Germinal center (tissue), 1 donor: Measurements from ENCODE around the gene HTN3.
"Not testable (repeated sequence)": the region's sequence is repeated elsewhere in the genome, so short reads cannot be mapped to it uniquely, and the experiment has no call there.

Experiments
- DNase-seq: peaks from one replicate; pipeline ENCODE4 v3.0.0; 2012; ENCODE audit warnings: mixed read lengths, low spot score

Gene HTN3

GRCh38 chr4:70028159-70028558, at the start of gene HTN3:
Gene HTN3, plus strand, starts transcription at chr4:70028459. Its CDS starts 2,282 bp downstream, at chr4:70030741.
- DNase-seq: not testable (repeated sequence)

DNA sequence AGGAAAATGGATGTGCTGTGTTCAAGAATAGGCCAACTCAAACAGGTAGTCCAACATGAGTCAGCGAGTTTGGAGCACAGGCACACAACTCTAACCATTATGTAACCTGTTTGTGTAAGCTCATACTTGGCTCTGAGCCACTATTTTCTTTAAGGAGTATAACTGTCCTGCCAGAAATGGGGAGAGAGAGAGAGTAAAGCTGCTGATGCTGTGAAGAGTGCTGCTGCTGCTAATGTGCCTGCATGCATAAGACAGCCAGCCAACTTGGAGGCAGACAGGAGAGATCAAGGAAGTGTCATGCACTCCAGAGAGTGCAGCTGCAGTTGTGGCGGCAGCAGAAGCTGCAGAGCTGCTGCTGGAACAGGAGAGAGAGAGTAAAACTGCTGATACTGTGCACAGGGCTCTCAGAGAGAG, 44.2 kb upstream of the HTN3 start:
- DNase-seq: no peak

- DNase-seq: no peak
Observed at GRCh38 chr4:69986663-69987062, 41.6 kb upstream of the HTN3 start.

DNA sequence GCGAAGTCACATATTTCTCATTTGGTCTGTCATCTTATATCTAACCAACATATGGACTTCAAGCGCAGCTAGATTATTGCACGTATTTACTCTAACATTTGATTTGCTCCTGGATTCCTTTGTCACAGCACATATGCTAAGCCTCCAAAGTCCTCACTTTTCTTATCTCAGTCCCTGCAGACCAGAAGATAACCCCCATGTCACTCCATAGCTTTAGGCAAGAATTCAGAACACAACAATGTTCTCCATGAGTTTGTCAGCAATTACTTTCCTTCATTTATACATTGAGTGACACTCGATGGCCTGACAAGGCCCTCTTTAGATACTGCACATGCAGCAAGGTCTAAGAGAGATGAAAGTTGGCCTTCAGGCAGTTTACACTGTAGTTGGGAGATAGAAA, 37.2 kb upstream of the HTN3 start:
- no peak for DNase-seq

DNA sequence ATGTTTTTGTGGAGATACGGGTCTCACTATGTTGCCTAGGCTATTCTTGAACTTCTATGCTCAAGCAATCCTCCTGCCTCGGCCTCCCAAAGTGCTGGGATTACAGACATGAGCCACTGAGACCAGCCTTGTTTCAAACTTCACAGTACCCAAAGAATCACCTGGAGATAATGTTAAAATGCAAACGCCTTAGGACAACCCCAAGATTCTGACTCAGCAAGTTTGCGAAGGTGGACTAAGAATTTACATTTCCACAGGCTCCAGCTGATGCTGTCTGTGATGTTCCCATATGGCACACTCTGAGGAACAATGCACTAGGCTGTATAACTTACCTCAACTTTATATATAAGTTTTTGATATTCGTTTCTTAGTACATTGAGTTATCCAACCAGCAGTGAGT, 33.5 kb upstream of the HTN3 start:
- DNase-seq: no peak

DNA sequence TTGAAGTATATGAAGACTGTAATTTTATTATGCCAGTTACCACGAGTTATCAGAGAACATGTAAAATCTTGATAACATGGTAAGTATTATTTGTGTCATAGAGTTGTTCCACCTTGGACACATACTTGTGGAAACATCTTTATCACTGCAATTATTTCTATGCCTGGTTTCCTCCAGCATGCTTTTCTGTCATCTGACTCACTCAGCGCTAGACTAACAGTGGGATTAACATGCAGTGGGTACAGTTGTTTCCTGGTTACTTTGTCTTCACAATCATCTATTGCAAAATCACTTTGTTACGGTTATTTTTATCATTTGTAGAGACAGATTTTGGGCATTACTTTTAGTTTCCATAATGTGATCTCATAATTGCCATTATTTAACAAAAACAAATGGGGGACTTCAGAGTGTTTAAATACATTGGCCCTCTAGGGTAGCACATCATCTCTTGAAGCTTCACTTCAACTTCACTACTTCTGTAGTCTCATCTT, 32.7 kb upstream of the HTN3 start, which contains the start of gene STATH:
Gene STATH (plus strand): TSS at position 441 of the 491 bp plus-strand sequence. CDS start 2,472 bp downstream, outside the sequence.
- DNase-seq: no peak

GRCh38 chr4:69999420-69999819, 28.8 kb upstream of the HTN3 start:
- no peak for DNase-seq

- no peak for DNase-seq
Observed at GRCh38 chr4:70000711-70001110, 27.5 kb upstream of the HTN3 start.

DNA sequence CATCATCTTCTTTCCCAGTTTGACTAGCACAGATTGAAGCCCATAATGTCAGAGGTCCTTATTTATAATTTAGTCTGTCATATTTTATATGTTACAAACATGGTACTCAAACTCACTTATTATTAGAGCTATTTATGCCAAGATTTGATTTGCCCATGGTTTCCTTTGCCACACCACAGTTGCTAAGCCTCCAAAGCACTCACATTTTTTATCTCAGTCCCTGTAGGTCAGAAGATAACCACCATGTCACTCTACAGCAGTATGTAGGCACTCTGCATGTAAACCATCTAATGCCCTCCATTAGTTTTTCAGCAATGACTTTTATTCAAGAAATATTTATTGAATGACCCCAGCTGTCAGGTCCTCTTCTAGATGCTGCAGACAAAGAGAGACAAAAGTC, 25.8 kb upstream of the HTN3 start:
- no peak for DNase-seq

- no peak for DNase-seq
Observed at GRCh38 chr4:70008771-70009170, 19.5 kb upstream of the HTN3 start.

DNA sequence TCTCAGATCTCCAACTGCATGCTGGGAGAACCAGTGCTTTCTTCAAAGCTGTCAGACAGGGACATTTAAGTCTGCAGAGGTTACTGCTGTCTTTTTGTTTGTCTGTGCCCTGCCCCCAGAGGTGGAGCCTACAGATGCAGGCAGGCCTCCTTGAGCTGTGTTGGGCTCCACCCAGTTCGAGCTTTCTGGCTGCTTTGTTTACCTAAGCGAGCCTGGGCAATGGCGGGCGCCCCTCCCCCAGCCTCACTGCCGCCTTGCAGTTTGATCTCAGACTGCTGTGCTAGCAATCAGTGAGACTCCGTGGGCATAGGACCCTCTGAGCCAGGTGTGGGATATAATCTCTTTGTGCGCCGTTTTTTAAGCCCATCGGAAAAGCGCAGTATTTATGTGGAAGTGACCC, 9.3 kb upstream of the HTN3 start:
- DNase-seq: not testable (repeated sequence)

DNA sequence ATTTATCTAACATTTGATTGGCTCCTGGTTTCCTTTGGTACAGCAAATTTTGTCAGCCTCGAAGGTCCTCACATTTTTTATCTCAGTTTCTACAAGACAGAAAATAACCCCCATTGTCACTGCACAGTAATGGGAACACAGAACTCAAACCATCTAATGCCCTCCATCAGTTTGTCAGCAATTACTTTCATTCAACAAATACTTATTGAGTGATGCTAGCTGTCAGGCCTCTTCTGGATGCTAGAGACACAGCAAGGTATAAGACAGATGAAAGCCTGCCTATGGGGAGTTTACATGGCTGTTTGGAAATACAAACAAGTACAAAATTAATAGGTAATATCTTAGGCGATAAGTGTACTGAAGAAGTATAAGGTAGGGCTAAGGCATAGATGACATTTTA, 5.0 kb upstream of the HTN3 start:
- DNase-seq: no peak

DNA sequence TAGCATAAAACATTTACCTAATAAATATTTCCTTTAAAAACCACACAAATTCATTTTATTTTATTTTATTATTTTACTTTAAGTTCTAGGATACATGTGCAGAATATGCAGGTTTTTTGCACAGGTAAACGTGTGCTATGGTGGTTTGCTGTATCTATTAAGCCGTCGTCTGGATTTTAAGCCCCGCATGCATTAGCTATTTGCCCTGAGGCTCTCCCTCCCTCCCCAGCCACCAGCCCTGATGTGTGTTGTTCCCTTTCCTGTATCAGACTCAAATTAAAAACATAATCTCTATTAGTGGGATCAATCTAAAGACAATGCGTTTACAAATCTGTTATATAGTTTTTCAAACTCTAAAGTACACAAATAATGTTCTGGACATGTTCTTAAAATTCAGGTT, 1.2 kb upstream of the HTN3 start:
- no peak for DNase-seq

GRCh38 chr4:70037559-70037958, 9.3 kb downstream of the HTN3 start:
- not testable (repeated sequence) for DNase-seq

- DNase-seq: not testable (repeated sequence)
Observed at GRCh38 chr4:70039928-70040327, 11.7 kb downstream of the HTN3 start.

GRCh38 chr4:70041652-70042286, 13.5 kb downstream of the HTN3 start:
- no peak for DNase-seq

- DNase-seq: not testable (repeated sequence)
Observed at GRCh38 chr4:70050138-70050537, 21.9 kb downstream of the HTN3 start, which contains the start of gene HTN1. Gene HTN1, plus strand, starts transcription at chr4:70050438. Its CDS starts 2,639 bp downstream, at chr4:70053077.

GRCh38 chr4:70056534-70056933, 28.3 kb downstream of the HTN3 start:
- not testable (repeated sequence) for DNase-seq

DNA sequence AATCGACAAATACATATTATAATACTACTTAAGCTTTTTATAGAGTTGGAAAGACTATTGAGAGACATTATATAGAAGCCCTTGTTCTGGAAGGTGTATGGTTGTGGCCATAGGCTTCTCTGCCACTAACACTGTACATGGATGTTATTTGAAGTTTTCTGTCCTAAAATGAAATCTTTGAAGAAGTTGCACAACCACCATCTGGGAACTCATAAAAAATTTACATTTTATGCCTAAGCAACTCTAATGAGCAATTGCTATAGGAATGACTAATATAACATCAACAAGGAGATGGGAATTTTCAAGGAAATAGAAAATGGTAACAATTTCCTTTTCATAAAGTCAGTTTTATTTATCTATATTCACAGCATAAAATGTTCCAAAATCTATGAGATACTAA, 29.4 kb downstream of the HTN3 start:
- DNase-seq: no peak

GRCh38 chr4:70059149-70059548, 30.9 kb downstream of the HTN3 start:
- no peak for DNase-seq

- DNase-seq: no peak
Observed at GRCh38 chr4:70062000-70062399, 33.7 kb downstream of the HTN3 start.

GRCh38 chr4:70080205-70080604, 51.9 kb downstream of the HTN3 start:
- no peak for DNase-seq
